K562 (cell line): ENCODE data around the gene VN1R4. TPM values are rescaled to one million over a fixed set of nuclear protein-coding genes. Genes with fewer than 3 reads are reported as not detected.
A peak's percentile ranks its signal among the peaks of the same experiment; 100 is the strongest.

Experiments used
- CBFB ChIP-seq: sonication (generic); formaldehyde crosslinking; IDR thresholded peaks from 2 replicates; pipeline ENCODE4 v1.4.0; 2020; ENCODE audit warnings: mild to moderate bottlenecking, missing genetic modification reagents
- ETV5 ChIP-seq: sonication (generic); formaldehyde crosslinking; IDR thresholded peaks from 2 replicates; pipeline ENCODE4 v1.4.0; 2020; ENCODE audit warnings: low read depth, mild to moderate bottlenecking, missing genetic modification reagents
- HDGF ChIP-seq: fragments of 450-650 bp; IDR thresholded peaks from 2 replicates; pipeline ENCODE4 v1.6.1; 2016
- NR2C1 ChIP-seq, 2 experiments: fragments of 450-650 bp; IDR thresholded peaks; 2 replicates each; pipeline ENCODE4 v1.6.1; 2017; ENCODE audit warnings: mild to moderate bottlenecking in 2 of 2, antibody characterized with exemption in 1 of 2, inconsistent platforms in 1 of 2, missing compliant biosample characterization in 1 of 2, missing genetic modification characterization in 1 of 2
- PTRF ChIP-seq: fragments of 450-650 bp; IDR thresholded peaks from 2 replicates; pipeline ENCODE4 v1.6.1; 2016; ENCODE audit warnings: mild to moderate bottlenecking, missing genetic modification characterization, missing compliant biosample characterization
- RBFOX2 ChIP-seq: fragments of 200-400 bp; formaldehyde crosslinking; IDR thresholded peaks from 2 replicates; pipeline ENCODE4 v1.6.1; 2017; ENCODE audit warnings: low read depth, mild to moderate bottlenecking, low read length, moderate library complexity
- RCOR1 ChIP-seq, 2 experiments: IDR thresholded peaks; 2 replicates each; pipeline ENCODE4 v1.6.1; 2012; ENCODE audit warnings: low read depth in 2 of 2, low read length in 2 of 2, borderline replicate concordance in 1 of 2, improper control_type of control experiment in 1 of 2
- SMAD1 ChIP-seq: fragments of 150-350 bp; IDR thresholded peaks from 2 replicates; pipeline ENCODE4 v1.6.1; 2014; ENCODE audit warnings: low read length, low read depth; ENCODE audit not compliant: partially characterized antibody
- TCF7L2 ChIP-seq: fragments of 150-350 bp; IDR thresholded peaks from 2 replicates; pipeline ENCODE4 v1.6.1; 2016; ENCODE audit warnings: low read depth, mild to moderate bottlenecking, low read length, moderate library complexity
- ZC3H11A ChIP-seq: IDR thresholded peaks from 2 replicates; pipeline ENCODE4 v1.6.1; 2012; ENCODE audit warnings: low read depth, low read length, improper control_type of control experiment
- ZC3H4 ChIP-seq: sonication (generic); formaldehyde crosslinking; IDR thresholded peaks from 2 replicates; pipeline ENCODE4 v1.9.0; 2021; ENCODE audit warnings: missing genetic modification reagents, borderline replicate concordance
- ZNF324 ChIP-seq: fragments of 250-450 bp; sonication (Bioruptor Pico); IDR thresholded peaks from 2 replicates; pipeline ENCODE4 v1.4.0; 2020; ENCODE audit warnings: mild to moderate bottlenecking
- polyA plus RNA-seq, 8 experiments: library from polyadenylated mRNA; depleted of rRNA in 4 of 8; stranded (reverse) in 5 of 8; unstranded in 3 of 8; fragments of >200 nt; fragmentation: Nextera tagmentation in 2 of 8; fragmentation: Illumina TruSeq in 1 of 8; extraction: Ambion mirVana in 2 of 8; extraction: Trizol in 1 of 8; gene quantifications; 2 replicates each; pipeline versions ENCODE4 v1.2.1 to v1.2.3, GENCODE V29; 2011 to 2014; ENCODE audit warnings: inconsistent platforms in 1 of 8, missing spikeins in 1 of 8
- total RNA-seq, 7 experiments: library from RNA; depleted of rRNA in 6 of 7; stranded (reverse); fragments of >200 nt in 6 of 7; fragmentation: Illumina TruSeq in 2 of 7; extraction: Trizol in 2 of 7; gene quantifications; 2 replicates each; pipeline versions ENCODE4 v1.2.1 to v1.2.3, GENCODE V29; 2011 to 2021; ENCODE audit warnings: low replicate concordance in 1 of 7
- TF ChIP-seq, protein P1 (sequence below): fragments of 450-650 bp; IDR thresholded peaks from 2 replicates; pipeline ENCODE4 v1.6.1; 2018; ENCODE audit not compliant: partially characterized antibody
- TF ChIP-seq, protein P2 (sequence below): sonication (generic); formaldehyde crosslinking; IDR thresholded peaks from 2 replicates; pipeline ENCODE4 v1.8.0; 2023; ENCODE audit warnings: mild to moderate bottlenecking, missing genetic modification reagents
- TF ChIP-seq, protein P3 (sequence below): fragments of 250-450 bp; sonication (Bioruptor Pico); IDR thresholded peaks from 2 replicates; pipeline ENCODE4 v1.8.0; 2022; ENCODE audit warnings: inconsistent platforms, mild to moderate bottlenecking, moderate library complexity, borderline replicate concordance

The VN1R4 gene
- total and polyA plus RNA-seq, 9 of the 15 experiments (the other 6 are each of a cell fraction or from before 2014, with no cell fraction given), result not detected

DNA sequence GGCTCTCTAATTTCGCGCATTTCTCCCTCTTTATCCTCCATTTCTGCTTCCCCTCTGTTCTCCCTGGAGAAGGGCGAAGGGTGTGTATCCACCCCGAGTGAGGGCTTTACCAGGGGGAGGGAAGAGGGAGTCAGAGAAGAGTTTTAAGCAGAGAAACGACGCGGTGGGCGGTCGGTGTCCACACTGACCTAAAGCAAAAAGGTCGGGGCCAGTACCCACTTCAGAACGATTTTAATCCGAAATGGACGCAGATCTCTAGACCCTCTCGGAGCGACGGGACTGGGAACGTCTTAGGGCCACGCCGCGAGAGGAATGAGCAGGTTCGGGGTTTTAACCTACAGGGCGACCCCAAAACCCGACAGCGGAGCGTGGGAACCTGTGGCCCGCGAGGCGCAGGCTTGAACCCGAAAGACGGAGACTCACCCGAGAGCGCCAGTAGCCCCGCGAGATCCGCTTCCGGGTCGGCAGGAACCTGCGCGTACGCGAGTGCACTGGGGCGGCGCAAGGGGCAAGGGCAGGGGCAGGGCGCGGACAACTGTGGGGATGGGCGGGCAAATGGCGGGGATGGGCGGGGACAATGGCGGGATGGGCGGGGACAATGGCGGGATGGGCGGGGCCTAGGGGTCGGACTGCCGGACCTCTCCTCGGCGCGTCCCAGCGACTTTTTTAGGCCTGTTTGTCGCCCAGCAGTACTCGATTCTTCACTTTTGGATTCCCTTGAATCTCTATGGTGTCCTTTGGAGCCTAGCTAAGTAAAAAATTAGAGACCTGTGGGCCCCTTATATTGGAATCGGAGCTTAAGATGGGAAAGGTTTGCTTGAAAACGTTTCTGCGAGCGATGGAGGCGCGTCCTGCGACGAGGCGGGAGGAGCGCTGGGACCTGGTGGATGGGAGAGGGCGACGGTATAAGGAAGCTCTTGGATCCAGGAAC is 12.8 kb downstream of the VN1R4 start, which contains the start of gene ZNF677 (continued):
- TF ChIP-seq ETV5 (CRISPR knock-in tag) (no peak), CBFB (CRISPR knock-in tag) (no peak), RBFOX2 (peak; percentile 61; the same call in 1 of the 2 replicates), PTRF (no peak), TCF7L2 (no peak), NR2C1 (IDR thresholded peaks at IDR 0.05) (peak; percentile 95), NR2C1 (tag; IDR thresholded peaks at IDR 0.05) (peak; percentile 97), HDGF (no peak), ZNF324 (CRISPR knock-in tag) (no peak), ZC3H11A (no peak), SMAD1 (no peak), ZC3H4 (CRISPR knock-in tag) (no peak), RCOR1 (IDR thresholded peaks at IDR 0.05; ENCODE audit: borderline replicate concordance in 1 of 2, low read depth in 2 of 2, low read length in 2 of 2) (no peak)
- TF ChIP-seq, protein P1, sequence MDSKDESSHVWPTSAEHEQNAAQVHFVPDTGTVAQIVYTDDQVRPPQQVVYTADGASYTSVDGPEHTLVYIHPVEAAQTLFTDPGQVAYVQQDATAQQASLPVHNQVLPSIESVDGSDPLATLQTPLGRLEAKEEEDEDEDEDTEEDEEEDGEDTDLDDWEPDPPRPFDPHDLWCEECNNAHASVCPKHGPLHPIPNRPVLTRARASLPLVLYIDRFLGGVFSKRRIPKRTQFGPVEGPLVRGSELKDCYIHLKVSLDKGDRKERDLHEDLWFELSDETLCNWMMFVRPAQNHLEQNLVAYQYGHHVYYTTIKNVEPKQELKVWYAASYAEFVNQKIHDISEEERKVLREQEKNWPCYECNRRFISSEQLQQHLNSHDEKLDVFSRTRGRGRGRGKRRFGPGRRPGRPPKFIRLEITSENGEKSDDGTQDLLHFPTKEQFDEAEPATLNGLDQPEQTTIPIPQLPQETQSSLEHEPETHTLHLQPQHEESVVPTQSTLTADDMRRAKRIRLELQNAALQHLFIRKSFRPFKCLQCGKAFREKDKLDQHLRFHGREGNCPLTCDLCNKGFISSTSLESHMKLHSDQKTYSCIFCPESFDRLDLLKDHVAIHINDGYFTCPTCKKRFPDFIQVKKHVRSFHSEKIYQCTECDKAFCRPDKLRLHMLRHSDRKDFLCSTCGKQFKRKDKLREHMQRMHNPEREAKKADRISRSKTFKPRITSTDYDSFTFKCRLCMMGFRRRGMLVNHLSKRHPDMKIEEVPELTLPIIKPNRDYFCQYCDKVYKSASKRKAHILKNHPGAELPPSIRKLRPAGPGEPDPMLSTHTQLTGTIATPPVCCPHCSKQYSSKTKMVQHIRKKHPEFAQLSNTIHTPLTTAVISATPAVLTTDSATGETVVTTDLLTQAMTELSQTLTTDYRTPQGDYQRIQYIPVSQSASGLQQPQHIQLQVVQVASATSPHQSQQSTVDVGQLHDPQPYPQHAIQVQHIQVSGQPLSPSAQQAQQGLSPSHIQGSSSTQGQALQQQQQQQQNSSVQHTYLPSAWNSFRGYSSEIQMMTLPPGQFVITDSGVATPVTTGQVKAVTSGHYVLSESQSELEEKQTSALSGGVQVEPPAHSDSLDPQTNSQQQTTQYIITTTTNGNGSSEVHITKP, result no peak
- TF ChIP-seq, protein P2, sequence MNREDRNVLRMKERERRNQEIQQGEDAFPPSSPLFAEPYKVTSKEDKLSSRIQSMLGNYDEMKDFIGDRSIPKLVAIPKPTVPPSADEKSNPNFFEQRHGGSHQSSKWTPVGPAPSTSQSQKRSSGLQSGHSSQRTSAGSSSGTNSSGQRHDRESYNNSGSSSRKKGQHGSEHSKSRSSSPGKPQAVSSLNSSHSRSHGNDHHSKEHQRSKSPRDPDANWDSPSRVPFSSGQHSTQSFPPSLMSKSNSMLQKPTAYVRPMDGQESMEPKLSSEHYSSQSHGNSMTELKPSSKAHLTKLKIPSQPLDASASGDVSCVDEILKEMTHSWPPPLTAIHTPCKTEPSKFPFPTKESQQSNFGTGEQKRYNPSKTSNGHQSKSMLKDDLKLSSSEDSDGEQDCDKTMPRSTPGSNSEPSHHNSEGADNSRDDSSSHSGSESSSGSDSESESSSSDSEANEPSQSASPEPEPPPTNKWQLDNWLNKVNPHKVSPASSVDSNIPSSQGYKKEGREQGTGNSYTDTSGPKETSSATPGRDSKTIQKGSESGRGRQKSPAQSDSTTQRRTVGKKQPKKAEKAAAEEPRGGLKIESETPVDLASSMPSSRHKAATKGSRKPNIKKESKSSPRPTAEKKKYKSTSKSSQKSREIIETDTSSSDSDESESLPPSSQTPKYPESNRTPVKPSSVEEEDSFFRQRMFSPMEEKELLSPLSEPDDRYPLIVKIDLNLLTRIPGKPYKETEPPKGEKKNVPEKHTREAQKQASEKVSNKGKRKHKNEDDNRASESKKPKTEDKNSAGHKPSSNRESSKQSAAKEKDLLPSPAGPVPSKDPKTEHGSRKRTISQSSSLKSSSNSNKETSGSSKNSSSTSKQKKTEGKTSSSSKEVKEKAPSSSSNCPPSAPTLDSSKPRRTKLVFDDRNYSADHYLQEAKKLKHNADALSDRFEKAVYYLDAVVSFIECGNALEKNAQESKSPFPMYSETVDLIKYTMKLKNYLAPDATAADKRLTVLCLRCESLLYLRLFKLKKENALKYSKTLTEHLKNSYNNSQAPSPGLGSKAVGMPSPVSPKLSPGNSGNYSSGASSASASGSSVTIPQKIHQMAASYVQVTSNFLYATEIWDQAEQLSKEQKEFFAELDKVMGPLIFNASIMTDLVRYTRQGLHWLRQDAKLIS (CRISPR knock-in tag), result no peak
- TF ChIP-seq, protein P3, sequence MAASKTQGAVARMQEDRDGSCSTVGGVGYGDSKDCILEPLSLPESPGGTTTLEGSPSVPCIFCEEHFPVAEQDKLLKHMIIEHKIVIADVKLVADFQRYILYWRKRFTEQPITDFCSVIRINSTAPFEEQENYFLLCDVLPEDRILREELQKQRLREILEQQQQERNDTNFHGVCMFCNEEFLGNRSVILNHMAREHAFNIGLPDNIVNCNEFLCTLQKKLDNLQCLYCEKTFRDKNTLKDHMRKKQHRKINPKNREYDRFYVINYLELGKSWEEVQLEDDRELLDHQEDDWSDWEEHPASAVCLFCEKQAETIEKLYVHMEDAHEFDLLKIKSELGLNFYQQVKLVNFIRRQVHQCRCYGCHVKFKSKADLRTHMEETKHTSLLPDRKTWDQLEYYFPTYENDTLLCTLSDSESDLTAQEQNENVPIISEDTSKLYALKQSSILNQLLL (CRISPR knock-in tag), result no peak
